ENCODE results near the gene HACD1. TPM values are rescaled to one million over a fixed set of nuclear protein-coding genes. Genes with fewer than 3 reads are reported as not detected.

Gene HACD1
- total RNA-seq, 4 donors from 2014 or later = 51.9 to 79.9 (median 71.2) TPM

DNA sequence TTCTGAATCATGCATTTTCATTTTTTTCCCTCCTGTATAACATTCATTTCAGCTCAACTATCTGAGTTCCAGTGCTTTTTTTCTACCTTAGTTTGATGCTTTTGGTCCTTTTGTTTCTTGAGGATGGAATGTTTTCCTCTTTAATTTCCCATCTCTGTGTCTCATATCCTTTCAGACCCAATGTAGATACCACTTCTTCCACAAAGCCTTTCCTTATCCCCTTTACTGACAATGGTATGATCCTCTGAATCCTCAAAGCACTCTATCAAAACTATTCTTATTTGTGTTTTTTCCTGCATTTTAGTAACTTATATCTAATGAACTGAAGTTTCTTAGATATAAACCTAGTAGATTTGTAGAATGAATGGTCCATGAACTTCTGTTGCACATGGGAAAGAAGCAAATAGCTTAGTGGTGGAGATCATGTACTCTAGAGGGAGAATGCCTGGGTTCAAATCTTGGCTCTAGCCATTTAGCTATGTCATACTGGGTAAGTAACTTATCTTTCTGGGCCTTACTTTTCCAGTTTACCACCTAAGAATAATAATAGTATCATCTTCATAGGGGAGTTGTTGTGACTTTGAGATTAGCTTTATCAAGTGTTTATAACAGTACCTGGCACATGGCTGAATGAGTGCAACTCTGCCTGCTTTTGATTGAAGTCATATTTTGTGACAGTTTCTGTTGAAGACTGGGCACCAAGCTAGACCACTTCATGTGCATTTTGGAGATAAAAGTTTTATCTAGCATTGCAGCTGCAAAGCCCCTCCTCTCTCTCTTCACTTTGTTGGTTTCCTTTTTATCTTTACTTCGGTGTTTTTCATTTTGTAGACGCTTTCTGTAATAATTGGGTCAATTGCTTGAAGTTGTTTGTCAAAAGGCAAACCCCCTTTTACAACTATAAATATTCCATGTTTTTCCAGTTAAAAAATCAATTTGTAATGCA is 45.3 kb upstream of the HACD1 start:
- H3K27me3 ChIP-seq = no peaks in the 10 kb centered on the region
- peaks cover 0 to 14% (median 4%) of the 10 kb centered on the region in 4 donors for H3K36me3 ChIP-seq
- no peak overlapping the region for H3K4me3 ChIP-seq
- TF ChIP-seq, protein P1, sequence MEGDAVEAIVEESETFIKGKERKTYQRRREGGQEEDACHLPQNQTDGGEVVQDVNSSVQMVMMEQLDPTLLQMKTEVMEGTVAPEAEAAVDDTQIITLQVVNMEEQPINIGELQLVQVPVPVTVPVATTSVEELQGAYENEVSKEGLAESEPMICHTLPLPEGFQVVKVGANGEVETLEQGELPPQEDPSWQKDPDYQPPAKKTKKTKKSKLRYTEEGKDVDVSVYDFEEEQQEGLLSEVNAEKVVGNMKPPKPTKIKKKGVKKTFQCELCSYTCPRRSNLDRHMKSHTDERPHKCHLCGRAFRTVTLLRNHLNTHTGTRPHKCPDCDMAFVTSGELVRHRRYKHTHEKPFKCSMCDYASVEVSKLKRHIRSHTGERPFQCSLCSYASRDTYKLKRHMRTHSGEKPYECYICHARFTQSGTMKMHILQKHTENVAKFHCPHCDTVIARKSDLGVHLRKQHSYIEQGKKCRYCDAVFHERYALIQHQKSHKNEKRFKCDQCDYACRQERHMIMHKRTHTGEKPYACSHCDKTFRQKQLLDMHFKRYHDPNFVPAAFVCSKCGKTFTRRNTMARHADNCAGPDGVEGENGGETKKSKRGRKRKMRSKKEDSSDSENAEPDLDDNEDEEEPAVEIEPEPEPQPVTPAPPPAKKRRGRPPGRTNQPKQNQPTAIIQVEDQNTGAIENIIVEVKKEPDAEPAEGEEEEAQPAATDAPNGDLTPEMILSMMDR (IDR thresholded peaks at IDR 0.05) = no peak
- no peak for TF ChIP-seq POLR2A (IDR thresholded peaks at IDR 0.05; ENCODE audit: low read depth)
- TF ChIP-seq EP300 (IDR thresholded peaks at IDR 0.05) = no peak
- no peak for TF ChIP-seq POLR2AphosphoS5 (IDR thresholded peaks at IDR 0.05)
- WGBS = 85% methylated on average over 2 of the region's 2 CpGs
- H3K27ac ChIP-seq (replicated peaks in 1 of 4) = no peak overlapping the region
- no peak for DNase-seq (ENCODE audit: extremely low spot score)
- no peaks in the 10 kb centered on the region for H3K9me3 ChIP-seq
- intact Hi-C loops (cut with DNase I) = no loop called here
- H3K4me1 ChIP-seq = peaks cover 0 to 10% (median 3%) of the 10 kb centered on the region in 4 donors

GRCh38 chr10:17661510-17661909 is 44.3 kb upstream of the HACD1 start:
- peaks cover 0 to 14% (median 4%) of the 10 kb centered on the region in 4 donors for H3K36me3 ChIP-seq
- peaks cover 0 to 6% (median 6%) of the 10 kb centered on the region in 4 donors for H3K4me1 ChIP-seq
- WGBS = 90% methylated on average over 3 of the region's 3 CpGs
- H3K4me3 ChIP-seq = no peak overlapping the region
- no peak for TF ChIP-seq EP300 (IDR thresholded peaks at IDR 0.05)
- no peak for TF ChIP-seq POLR2AphosphoS5 (IDR thresholded peaks at IDR 0.05)
- no peak for TF ChIP-seq POLR2A (IDR thresholded peaks at IDR 0.05; ENCODE audit: low read depth)
- no peaks in the 10 kb centered on the region for H3K9me3 ChIP-seq
- no peak for DNase-seq (ENCODE audit: extremely low spot score)
- H3K27me3 ChIP-seq = no peaks in the 10 kb centered on the region
- H3K27ac ChIP-seq (replicated peaks in 1 of 4) = no peak overlapping the region
- intact Hi-C loops (cut with DNase I) = no loop called here

DNA sequence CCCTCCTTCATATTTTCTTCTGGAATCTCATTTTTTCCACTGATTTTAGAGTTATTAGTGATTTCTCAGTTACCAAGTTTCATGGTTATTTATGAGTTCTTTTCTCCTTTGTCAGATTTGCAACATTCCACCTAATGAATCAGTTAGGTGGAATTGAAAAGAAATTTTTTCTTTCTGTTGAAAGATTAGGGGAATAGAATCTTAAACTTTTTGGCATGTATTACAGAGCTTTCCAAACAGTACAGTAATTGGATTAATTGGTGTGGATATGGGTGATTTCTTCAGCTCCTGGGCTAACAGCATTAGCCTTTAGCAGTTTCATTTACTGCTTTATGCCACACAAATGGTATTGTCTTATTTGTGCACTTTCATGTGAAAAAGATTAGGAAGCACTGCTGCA is 43.7 kb upstream of the HACD1 start:
- Histone ChIP-seq H3K27ac (replicated peaks in 1 of 4) (no peak overlapping the region), H3K27me3 (no peaks in the 10 kb centered on the region), H3K9me3 (no peaks in the 10 kb centered on the region), H3K4me3 (no peak overlapping the region), H3K36me3 (peaks cover 0 to 14% (median 4%) of the 10 kb centered on the region in 4 donors), H3K4me1 (peaks cover 0 to 6% (median 3%) of the 10 kb centered on the region in 4 donors)
- TF ChIP-seq POLR2A (IDR thresholded peaks at IDR 0.05; ENCODE audit: low read depth) (no peak), POLR2AphosphoS5 (IDR thresholded peaks at IDR 0.05) (no peak), EP300 (IDR thresholded peaks at IDR 0.05) (no peak)
- TF ChIP-seq, protein P1 (IDR thresholded peaks at IDR 0.05) = no peak
- DNase-seq (ENCODE audit: extremely low spot score) = no peak
- intact Hi-C loops (cut with DNase I) = no loop called here

DNA sequence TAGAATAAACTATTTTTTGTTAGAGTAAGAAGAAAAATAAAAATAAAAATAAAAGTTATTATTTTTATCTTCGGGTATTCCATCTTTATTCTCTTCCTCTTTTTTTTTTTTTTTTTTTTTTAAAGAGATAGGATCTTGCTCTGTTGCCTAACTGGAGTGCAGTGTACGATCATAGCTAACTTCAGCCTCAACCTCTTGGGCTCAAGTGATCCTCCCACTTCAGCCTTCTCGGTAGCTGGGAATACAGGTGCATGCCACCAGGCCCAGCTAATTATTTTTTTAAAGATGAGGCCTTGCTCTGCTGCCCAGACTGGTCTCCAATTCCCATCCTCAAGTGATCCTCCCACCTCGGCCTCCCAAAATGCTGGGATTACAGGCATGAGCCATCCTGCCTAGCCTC is 42.2 kb upstream of the HACD1 start:
- Histone ChIP-seq H3K27me3 (no peaks in the 10 kb centered on the region), H3K27ac (replicated peaks in 1 of 4) (no peak overlapping the region), H3K4me1 (peaks cover 0 to 6% (median 1%) of the 10 kb centered on the region in 4 donors), H3K36me3 (peaks cover 0 to 14% (median 4%) of the 10 kb centered on the region in 4 donors), H3K4me3 (no peak overlapping the region), H3K9me3 (no peaks in the 10 kb centered on the region)
- intact Hi-C loops (cut with DNase I) = no loop called here
- TF ChIP-seq POLR2AphosphoS5 (IDR thresholded peaks at IDR 0.05) = no peak
- TF ChIP-seq, protein P1 (IDR thresholded peaks at IDR 0.05) = no peak
- TF ChIP-seq EP300 (IDR thresholded peaks at IDR 0.05) = no peak
- no peak for TF ChIP-seq POLR2A (IDR thresholded peaks at IDR 0.05; ENCODE audit: low read depth)
- 85% methylated on average over 4 of the region's 4 CpGs for WGBS
- DNase-seq (ENCODE audit: extremely low spot score) = no peak

- Histone ChIP-seq H3K27ac (replicated peaks in 1 of 4) (no peak overlapping the region), H3K27me3 (no peaks in the 10 kb centered on the region), H3K4me1 (peaks cover 0 to 18% (median 8%) of the 10 kb centered on the region in 4 donors), H3K4me3 (no peak overlapping the region), H3K9me3 (no peaks in the 10 kb centered on the region), H3K36me3 (peaks cover 0 to 14% (median 4%) of the 10 kb centered on the region in 4 donors)
- TF ChIP-seq, protein P1 (IDR thresholded peaks at IDR 0.05) = no peak
- no peak for TF ChIP-seq POLR2AphosphoS5 (IDR thresholded peaks at IDR 0.05)
- no peak for TF ChIP-seq EP300 (IDR thresholded peaks at IDR 0.05)
- no peak for TF ChIP-seq POLR2A (IDR thresholded peaks at IDR 0.05; ENCODE audit: low read depth)
- intact Hi-C loops (cut with DNase I) = no loop called here
- WGBS = 96% methylated on average over 1 of the region's 1 CpG
- DNase-seq (ENCODE audit: extremely low spot score) = no peak
Observed at GRCh38 chr10:17657103-17657500, 39.9 kb upstream of the HACD1 start.

Measured in esophagus muscularis mucosa (tissue), 4 donors.